BLaER1 (cell line): ENCODE results near the gene CACNA1D.
A peak's percentile ranks its signal among the peaks of the same experiment; 100 is the strongest.
"Not testable (repeated sequence)": the region's sequence is repeated elsewhere in the genome, so short reads cannot be mapped to it uniquely, and the experiment has no call there.

Source experiments
- H3K27ac ChIP-seq: shearing (Covaris generic); formaldehyde crosslinking; 2 replicates; pipeline ENCODE4 v1.8.1; 2022
- H3K27me3 ChIP-seq: shearing (Covaris generic); formaldehyde crosslinking; 2 replicates; pipeline ENCODE4 v1.8.1; 2022
- H3K36me3 ChIP-seq: shearing (Covaris generic); formaldehyde crosslinking; 2 replicates; pipeline ENCODE4 v1.8.1; 2022
- H3K4me1 ChIP-seq: shearing (Covaris generic); formaldehyde crosslinking; 2 replicates; pipeline ENCODE4 v1.8.1; 2022
- H3K4me2 ChIP-seq: shearing (Covaris generic); formaldehyde crosslinking; 2 replicates; pipeline ENCODE4 v1.8.1; 2022
- H3K4me3 ChIP-seq: shearing (Covaris generic); formaldehyde crosslinking; 2 replicates; pipeline ENCODE4 v1.8.1; 2022
- H3K9ac ChIP-seq: shearing (Covaris generic); formaldehyde crosslinking; 2 replicates; pipeline ENCODE4 v1.8.1; 2022
- H3K9me3 ChIP-seq: shearing (Covaris generic); formaldehyde crosslinking; 2 replicates; pipeline ENCODE4 v1.8.1; 2022
- H4K20me1 ChIP-seq: shearing (Covaris generic); formaldehyde crosslinking; 2 replicates; pipeline ENCODE4 v1.8.1; 2022
- Cebpa-rat ChIP-seq: shearing (Covaris generic); IDR thresholded peaks from 2 replicates; pipeline ENCODE4 v1.8.1; 2022

Gene CACNA1D

GRCh38 chr3:53493963-53494791, at the start of gene CACNA1D:
Gene CACNA1D (plus strand): TSS chr3:53494611. CDS start chr3:53495167, 556 bp downstream.
- Histone ChIP-seq H3K36me3 (no peaks in the 10 kb centered on the region), H3K4me2 (peak within 1 kb of the TSS; percentile 93), H3K27ac (no peak within 1 kb of the TSS), H4K20me1 (peaks cover 24% of the 10 kb centered on the region), H3K27me3 (peaks cover 65% of the 10 kb centered on the region), H3K9me3 (no peaks in the 10 kb centered on the region), H3K4me3 (peak within 1 kb of the TSS; percentile 68), H3K9ac (0 out of 2 replicates have a peak within 1 kb of the TSS, but pooled peaks have one; percentile 13), H3K4me1 (peaks cover 31% of the 10 kb centered on the region)
- TF ChIP-seq Cebpa-rat: no peak

- no peak overlapping the region for H3K4me3 ChIP-seq
- no peaks in the 10 kb centered on the region for H4K20me1 ChIP-seq
- H3K27ac ChIP-seq: no peak overlapping the region
- H3K4me2 ChIP-seq: no peak overlapping the region
- no peaks in the 10 kb centered on the region for H3K27me3 ChIP-seq
- no peak overlapping the region for H3K9ac ChIP-seq
- H3K36me3 ChIP-seq: no peaks in the 10 kb centered on the region
- no peaks in the 10 kb centered on the region for H3K9me3 ChIP-seq
- no peak for TF ChIP-seq Cebpa-rat
- H3K4me1 ChIP-seq: no peaks in the 10 kb centered on the region
Observed at GRCh38 chr3:53457068-53457467, 37.3 kb upstream of the CACNA1D start.

GRCh38 chr3:53460326-53460725, 34.1 kb upstream of the CACNA1D start:
- Histone ChIP-seq H3K9ac (no peak overlapping the region), H3K27me3 (no peaks in the 10 kb centered on the region), H3K36me3 (no peaks in the 10 kb centered on the region), H3K4me3 (no peak overlapping the region), H4K20me1 (no peaks in the 10 kb centered on the region), H3K4me2 (no peak overlapping the region), H3K9me3 (no peaks in the 10 kb centered on the region), H3K27ac (no peak overlapping the region), H3K4me1 (no peaks in the 10 kb centered on the region)
- no peak for TF ChIP-seq Cebpa-rat

- no peaks in the 10 kb centered on the region for H4K20me1 ChIP-seq
- no peaks in the 10 kb centered on the region for H3K9me3 ChIP-seq
- no peak overlapping the region for H3K4me2 ChIP-seq
- no peak overlapping the region for H3K27ac ChIP-seq
- H3K4me1 ChIP-seq: no peaks in the 10 kb centered on the region
- H3K4me3 ChIP-seq: no peak overlapping the region
- no peaks in the 10 kb centered on the region for H3K27me3 ChIP-seq
- TF ChIP-seq Cebpa-rat: no peak
- H3K9ac ChIP-seq: no peak overlapping the region
- no peaks in the 10 kb centered on the region for H3K36me3 ChIP-seq
Observed at GRCh38 chr3:53464424-53464823, 30.0 kb upstream of the CACNA1D start.

GRCh38 chr3:53469758-53470157, 24.7 kb upstream of the CACNA1D start:
- not testable (repeated sequence) for H3K27me3 ChIP-seq, H3K27ac ChIP-seq, H3K4me3 ChIP-seq, H4K20me1 ChIP-seq, H3K9me3 ChIP-seq, H3K4me1 ChIP-seq, H3K36me3 ChIP-seq, H3K9ac ChIP-seq
- H3K4me2 ChIP-seq: peak overlapping the region; percentile 24; the same call in 1 of the 2 replicates

GRCh38 chr3:53473422-53473821, 21.0 kb upstream of the CACNA1D start:
- Histone ChIP-seq H3K27ac (no peak overlapping the region), H4K20me1 (no peaks in the 10 kb centered on the region), H3K9me3 (peaks cover 7% of the 10 kb centered on the region), H3K4me3 (no peak overlapping the region), H3K27me3 (no peaks in the 10 kb centered on the region), H3K4me1 (peaks cover 5% of the 10 kb centered on the region), H3K9ac (no peak overlapping the region), H3K36me3 (no peaks in the 10 kb centered on the region), H3K4me2 (no peak overlapping the region)
- no peak for TF ChIP-seq Cebpa-rat

GRCh38 chr3:53476372-53476771, 18.0 kb upstream of the CACNA1D start:
- H3K4me1 ChIP-seq, H3K4me2 ChIP-seq, H3K27ac ChIP-seq, H4K20me1 ChIP-seq, H3K9ac ChIP-seq, H3K4me3 ChIP-seq, H3K9me3 ChIP-seq, H3K27me3 ChIP-seq, H3K36me3 ChIP-seq: not testable (repeated sequence)

GRCh38 chr3:53477689-53478088, 16.7 kb upstream of the CACNA1D start:
- not testable (repeated sequence) for H3K4me2 ChIP-seq, H3K4me3 ChIP-seq, H3K4me1 ChIP-seq, H3K36me3 ChIP-seq, H3K27me3 ChIP-seq, H4K20me1 ChIP-seq, H3K27ac ChIP-seq, H3K9ac ChIP-seq, H3K9me3 ChIP-seq

- Histone ChIP-seq H3K36me3 (no peaks in the 10 kb centered on the region), H3K27ac (no peak overlapping the region), H3K9ac (no peak overlapping the region), H4K20me1 (no peaks in the 10 kb centered on the region), H3K27me3 (no peaks in the 10 kb centered on the region), H3K9me3 (peaks cover 6% of the 10 kb centered on the region), H3K4me1 (no peaks in the 10 kb centered on the region), H3K4me2 (no peak overlapping the region), H3K4me3 (no peak overlapping the region)
- TF ChIP-seq Cebpa-rat: no peak
Observed at GRCh38 chr3:53478166-53478830, 16.1 kb upstream of the CACNA1D start.

GRCh38 chr3:53478921-53479664, 15.3 kb upstream of the CACNA1D start:
- Histone ChIP-seq H3K9ac (no peak overlapping the region), H3K27ac (no peak overlapping the region), H3K4me2 (no peak overlapping the region), H3K4me3 (no peak overlapping the region), H3K36me3 (no peaks in the 10 kb centered on the region), H3K4me1 (no peaks in the 10 kb centered on the region), H4K20me1 (no peaks in the 10 kb centered on the region), H3K9me3 (no peaks in the 10 kb centered on the region), H3K27me3 (no peaks in the 10 kb centered on the region)
- no peak for TF ChIP-seq Cebpa-rat
